GM10248 (cell line): ENCODE results near the gene ME3.

ENCODE experiments used
- CTCF ChIA-PET: fragments of 300-600 bp; sonication (Branson Sonifier 250); formaldehyde crosslinking; extraction: SDS; loops from one replicate; lab custom pipeline; 2021; ENCODE audit warnings: antibody characterized with exemption; lab: Yijun Ruan, JAX
- POLR2A ChIA-PET: fragments of 350-650 bp; sonication (Branson Sonifier 250); formaldehyde crosslinking; extraction: SDS; loops from one replicate; lab custom pipeline; 2020; ENCODE audit warnings: antibody characterized with exemption; lab: Yijun Ruan, JAX
- DNase-seq: peaks from one replicate; pipeline ENCODE4 v3.0.0; 2012; ENCODE audit errors: extremely low spot score
- TF ChIP-seq, protein P1 (sequence below): IDR thresholded peaks from 2 replicates; pipeline ENCODE4 v1.5.1; 2012; ENCODE audit warnings: mild to moderate bottlenecking, low read depth; ENCODE audit errors: extremely low read depth, missing control alignments, control extremely low read depth

Gene ME3

DNA sequence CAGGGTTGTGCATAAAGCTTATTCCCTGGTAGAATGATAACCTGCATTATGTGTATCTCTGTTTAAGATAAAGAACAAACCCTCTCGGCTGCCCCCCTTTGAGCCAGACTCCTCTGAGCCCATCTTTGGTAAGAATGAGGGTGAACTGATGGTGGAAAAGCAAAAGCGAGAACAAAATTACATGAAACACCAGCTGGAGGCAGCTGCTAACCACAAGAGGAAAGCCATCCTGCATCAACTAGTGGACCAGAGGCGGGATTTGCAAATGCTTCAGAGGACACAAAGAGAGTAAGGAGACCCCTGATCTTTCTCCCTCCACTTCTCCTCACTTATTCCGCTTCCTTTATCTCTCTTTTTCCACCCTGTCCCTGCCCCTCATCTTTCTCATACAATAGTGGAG is 257.4 kb downstream of the ME3 start:
- ChIA-PET POLR2A (no interaction called here), CTCF (interaction anchor here (1.1 to 1.2 kb wide), 2 partner anchors 17 to 37 kb away, joined by 3 to 4 read pairs; no protein-coding TSS in a partner anchor)
- no peak for DNase-seq
- TF ChIP-seq, protein P1, sequence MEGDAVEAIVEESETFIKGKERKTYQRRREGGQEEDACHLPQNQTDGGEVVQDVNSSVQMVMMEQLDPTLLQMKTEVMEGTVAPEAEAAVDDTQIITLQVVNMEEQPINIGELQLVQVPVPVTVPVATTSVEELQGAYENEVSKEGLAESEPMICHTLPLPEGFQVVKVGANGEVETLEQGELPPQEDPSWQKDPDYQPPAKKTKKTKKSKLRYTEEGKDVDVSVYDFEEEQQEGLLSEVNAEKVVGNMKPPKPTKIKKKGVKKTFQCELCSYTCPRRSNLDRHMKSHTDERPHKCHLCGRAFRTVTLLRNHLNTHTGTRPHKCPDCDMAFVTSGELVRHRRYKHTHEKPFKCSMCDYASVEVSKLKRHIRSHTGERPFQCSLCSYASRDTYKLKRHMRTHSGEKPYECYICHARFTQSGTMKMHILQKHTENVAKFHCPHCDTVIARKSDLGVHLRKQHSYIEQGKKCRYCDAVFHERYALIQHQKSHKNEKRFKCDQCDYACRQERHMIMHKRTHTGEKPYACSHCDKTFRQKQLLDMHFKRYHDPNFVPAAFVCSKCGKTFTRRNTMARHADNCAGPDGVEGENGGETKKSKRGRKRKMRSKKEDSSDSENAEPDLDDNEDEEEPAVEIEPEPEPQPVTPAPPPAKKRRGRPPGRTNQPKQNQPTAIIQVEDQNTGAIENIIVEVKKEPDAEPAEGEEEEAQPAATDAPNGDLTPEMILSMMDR: no peak

DNA sequence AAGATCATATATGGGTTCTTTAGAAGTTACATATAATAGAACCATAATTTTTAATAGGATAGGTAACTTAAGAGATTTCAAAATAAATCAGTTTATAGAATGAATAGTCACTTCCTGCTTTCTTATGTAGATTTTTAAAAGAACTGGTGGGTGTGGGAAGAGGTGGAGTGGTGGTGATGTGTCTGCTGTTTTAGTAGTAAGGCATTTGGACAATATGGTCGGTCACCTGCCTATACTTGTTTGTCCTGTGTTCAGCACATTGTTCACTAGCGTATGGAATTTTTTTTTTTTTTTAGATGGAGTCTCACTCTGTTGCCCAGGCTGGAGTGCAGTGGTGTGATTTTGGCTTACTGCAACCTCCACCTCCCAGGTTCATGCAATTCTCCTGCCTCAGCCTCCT is 258.4 kb downstream of the ME3 start:
- ChIA-PET CTCF (no interaction called here), POLR2A (no interaction called here)
- TF ChIP-seq, protein P1: no peak
- DNase-seq: no peak

DNA sequence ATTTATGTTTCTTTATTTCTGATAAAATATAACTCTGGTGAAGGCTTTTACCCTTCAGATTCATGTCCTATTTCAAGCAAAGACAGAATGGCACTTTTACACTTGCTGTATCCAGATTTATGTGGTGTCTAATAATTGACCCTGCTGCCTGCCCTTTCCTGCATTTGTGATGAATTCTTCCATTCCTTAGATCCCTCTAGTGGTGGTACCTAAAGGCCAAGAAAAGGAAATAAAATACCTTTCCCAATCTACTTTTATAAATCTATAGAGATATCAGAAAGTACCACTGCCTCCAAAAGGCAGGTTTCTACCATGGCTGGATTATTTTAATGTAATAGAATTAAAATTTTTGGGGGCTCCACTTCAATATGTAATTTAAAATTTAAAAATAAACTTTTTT is 263.6 kb downstream of the ME3 start:
- ChIA-PET POLR2A (no interaction called here), CTCF (no interaction called here)
- TF ChIP-seq, protein P1: no peak
- DNase-seq: no peak

DNA sequence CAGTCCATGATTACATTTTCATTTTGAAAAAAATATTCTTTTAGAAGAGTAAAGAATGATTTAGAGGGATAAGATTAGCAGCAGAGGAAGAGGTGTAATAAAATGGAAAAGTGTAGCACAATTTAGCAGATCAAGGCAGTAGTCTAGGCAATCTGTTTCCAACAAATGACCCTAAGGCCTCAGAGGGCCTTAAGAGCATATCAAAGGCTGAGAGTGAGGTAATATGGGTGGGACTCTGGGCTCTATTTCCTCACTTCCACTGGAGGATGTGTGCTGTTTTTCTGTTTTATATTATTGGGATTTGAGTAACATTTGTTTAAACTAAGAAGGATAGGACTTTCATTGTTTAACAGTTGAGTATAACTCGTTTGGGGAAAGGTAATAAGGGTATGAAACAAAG is 269.0 kb downstream of the ME3 start:
- CTCF ChIA-PET: no interaction called here
- POLR2A ChIA-PET: no interaction called here
- DNase-seq: no peak
- TF ChIP-seq, protein P1: no peak

DNA sequence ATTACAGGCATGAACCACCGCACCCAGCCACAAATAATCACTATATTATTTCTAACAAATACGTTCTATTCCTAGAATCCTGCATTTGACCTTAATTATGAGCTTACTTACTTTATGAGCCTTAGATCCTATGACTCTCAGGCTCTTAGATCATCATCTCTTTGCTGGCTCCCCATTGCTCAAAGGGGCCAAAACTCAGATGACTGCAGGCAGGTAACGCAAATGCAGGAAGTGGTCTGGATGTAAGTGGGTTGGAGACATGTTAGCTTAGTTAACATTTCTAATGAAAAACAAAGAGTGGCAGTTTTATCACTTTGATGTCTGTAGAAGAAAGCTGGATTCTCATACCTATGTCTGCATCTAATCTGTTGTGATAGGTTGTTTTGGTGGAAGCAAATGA is 274.3 kb downstream of the ME3 start:
- ChIA-PET CTCF (interaction anchor here (1.1 to 1.3 kb wide), 2 partner anchors 17 to 18 kb away, joined by 3 read pairs; no protein-coding TSS in a partner anchor), POLR2A (interaction anchor here (0.7 kb wide), 1 partner anchor 135 kb away, joined by 4 read pairs; no protein-coding TSS in a partner anchor)
- DNase-seq: no peak
- TF ChIP-seq, protein P1: no peak

DNA sequence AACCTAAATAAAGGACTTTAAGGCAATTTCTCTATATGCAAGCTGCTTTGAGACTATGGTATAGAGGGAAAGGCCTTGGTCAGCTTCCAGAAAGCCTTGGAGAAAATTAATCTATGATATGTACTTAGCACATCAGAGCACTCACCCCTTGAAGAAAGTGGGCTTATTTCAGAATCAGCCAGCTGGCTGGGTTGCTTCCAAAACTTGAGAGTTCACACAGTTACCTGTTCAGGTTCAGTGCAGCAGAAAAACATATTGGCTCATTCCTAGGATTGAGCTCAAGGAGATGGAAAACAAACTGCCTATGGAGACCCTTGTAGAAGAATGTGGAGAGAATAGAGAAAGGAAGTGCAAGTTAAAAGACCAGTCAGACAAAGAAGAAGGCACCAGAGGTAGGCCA is 275.1 kb downstream of the ME3 start:
- TF ChIP-seq, protein P1: no peak
- DNase-seq: no peak
- ChIA-PET POLR2A (no interaction called here), CTCF (interaction anchor here (1.1 to 1.3 kb wide), 2 partner anchors 18 to 19 kb away, joined by 3 read pairs; no protein-coding TSS in a partner anchor)
